HuH-7.5 (cell line): Measurements from ENCODE around the gene ATP13A5.

Source experiments
- DNase-seq: peaks from one replicate; pipeline ENCODE4 v3.0.0; 2011; ENCODE audit warnings: low spot score

ATP13A5 gene

DNA sequence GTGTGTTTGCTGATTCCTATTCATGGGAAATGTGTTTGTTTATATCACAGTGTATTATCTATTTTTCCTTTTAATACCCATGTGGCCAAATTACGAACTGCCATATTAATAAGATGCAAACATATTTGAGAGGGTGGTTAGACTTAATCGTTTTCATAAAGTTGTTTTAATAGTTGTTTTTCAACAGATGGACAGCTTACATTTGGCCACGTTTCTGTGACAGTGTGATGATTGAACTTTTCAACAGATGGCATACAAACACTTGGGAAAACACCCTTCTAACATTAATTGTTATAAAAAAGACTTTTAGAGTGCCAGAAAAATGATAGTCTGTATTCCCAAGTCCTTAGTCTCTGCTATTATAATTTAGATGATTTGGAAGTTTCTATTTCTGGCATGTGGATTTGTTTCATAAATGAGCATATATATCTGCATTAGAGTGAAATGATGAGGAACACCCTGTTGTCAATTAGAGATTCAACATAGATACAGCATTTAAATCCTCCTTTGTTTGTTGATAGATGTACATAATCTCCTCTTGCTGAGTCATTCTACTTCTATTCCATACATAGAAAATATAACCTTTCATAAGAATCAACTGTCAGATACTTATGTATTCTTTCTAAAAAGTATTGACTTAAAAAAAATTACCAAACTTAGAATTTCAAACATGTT is 124.4 kb downstream of the ATP13A5 start:
- DNase-seq, result no peak

GRCh38 chr3:193250492-193250891 is 128.1 kb downstream of the ATP13A5 start:
- DNase-seq, result no peak

DNA sequence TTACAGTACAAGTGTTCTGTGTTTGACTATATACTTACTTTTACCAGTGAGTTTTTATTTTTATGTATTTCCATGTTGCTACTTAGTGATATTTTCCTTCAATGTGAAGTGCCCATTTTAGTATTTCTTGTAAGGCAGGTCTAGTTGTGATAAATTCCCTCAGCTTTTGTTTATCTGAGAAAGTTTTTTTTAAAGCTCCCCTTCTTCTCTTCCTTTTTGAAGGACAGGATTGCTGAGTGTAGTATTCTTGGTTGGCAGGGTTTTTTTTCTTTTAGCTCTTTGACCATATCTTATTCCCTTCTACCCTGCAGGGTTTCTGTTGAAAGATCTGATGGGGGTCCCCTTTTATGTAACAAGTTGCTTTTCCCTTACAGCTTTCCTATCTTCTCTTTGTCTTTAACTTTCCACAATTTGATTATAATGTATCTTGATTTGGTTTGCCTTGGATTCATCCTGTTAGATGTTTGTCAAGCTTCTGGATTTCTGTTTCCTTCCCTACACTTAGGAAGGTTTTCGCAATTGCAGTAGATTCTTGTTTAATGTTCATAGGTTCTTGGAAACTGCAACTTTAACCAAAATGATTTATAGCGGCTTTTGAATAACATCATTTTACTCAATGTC is 129.6 kb downstream of the ATP13A5 start:
- DNase-seq, result no peak

DNA sequence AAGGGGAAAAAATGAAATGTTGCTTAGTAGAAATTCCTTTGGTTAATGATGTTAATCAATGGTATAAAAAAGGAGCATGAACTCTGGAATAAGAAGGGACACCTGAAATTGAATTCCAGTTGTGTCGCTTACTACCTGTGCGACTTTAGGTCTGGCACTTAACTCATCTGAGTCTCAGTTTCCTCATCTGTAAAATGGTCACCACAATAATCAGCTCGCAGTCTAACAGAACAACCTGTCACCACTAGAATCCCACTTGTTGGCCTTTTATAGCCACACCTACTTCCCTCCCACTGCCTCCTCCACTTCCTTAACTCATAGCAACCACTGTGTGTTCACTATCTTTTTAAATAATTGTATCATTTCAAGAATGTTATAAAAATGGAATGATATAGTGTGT is 135.0 kb downstream of the ATP13A5 start:
- no peak for DNase-seq

- no peak for DNase-seq
These were observed 136.8 kb downstream of the ATP13A5 start for GRCh38 chr3:193241716-193242115.

DNA sequence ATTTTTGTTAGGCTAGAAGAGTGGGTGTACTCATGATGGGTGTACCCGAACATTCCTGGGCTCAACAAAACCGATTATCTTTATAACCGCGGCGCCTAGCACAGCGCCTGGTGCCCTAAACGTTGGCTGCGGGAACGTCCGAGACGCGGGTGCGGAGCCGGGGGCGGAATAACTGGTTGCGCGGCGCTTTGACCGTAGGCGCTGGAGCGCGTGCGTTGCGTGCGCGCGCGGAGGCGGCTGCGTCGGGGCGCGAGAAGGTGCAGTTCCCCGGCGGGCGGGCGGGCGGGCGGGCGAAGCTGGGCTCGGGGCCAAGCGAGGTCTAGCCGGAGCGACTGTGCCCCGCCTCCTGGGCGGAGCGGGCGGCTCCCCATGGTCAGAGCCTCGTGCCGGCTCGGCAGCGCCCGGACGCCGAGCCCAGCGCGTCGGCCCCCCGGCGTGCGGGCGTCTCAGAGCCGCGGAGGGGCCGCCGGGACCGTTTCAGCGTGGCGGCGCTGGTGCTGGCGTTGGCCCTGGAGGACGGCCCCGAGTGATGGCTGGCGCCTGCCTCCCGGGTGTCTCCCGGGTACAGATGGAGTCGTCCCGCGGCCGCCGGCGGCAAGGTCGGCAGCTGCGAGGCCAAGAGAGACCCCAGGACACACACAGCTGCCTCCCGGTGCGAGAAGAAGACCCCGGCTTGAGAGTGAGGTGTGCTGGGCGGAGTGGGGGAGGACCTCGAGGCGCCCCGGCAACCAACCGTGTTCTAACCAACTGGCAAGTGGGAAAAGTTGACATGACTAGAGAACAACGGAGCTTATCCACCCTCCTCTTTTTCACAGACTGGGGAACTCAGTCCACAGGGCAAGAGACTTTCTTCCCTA is 137.5 kb downstream of the ATP13A5 start, which contains the start of gene PLAAT1:
Gene PLAAT1, plus strand, starts transcription at position 373 of the 857 bp plus-strand sequence. CDS start 14,429 bp downstream, outside the sequence.
- no peak for DNase-seq

GRCh38 chr3:193240436-193240849 is 138.1 kb downstream of the ATP13A5 start:
- DNase-seq, result no peak

GRCh38 chr3:193237030-193237429 is 141.5 kb downstream of the ATP13A5 start:
- DNase-seq, result no peak

- DNase-seq, result no peak
These were observed 142.0 kb downstream of the ATP13A5 start for GRCh38 chr3:193236599-193236998.

GRCh38 chr3:193231201-193231600 is 147.4 kb downstream of the ATP13A5 start:
- DNase-seq, result no peak

DNA sequence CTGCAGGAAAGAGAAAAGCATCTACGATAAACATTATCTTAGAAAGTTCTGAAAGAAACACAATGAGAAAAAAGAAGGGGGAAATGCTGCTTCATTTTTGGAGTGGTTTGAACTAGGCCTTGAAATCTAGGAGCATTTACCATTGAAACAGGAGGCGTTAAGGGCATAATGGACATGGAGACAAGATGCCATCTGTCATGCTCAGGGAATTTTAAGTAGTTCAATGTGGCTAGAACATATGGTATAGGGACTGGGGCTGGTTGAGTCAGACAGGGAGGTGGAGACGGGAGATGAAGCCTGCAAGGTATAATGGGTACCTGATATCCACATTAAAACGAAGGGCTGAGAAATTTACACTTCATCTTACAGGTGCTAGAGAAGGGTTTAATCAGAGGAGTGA is 147.9 kb downstream of the ATP13A5 start:
- DNase-seq, result no peak

DNA sequence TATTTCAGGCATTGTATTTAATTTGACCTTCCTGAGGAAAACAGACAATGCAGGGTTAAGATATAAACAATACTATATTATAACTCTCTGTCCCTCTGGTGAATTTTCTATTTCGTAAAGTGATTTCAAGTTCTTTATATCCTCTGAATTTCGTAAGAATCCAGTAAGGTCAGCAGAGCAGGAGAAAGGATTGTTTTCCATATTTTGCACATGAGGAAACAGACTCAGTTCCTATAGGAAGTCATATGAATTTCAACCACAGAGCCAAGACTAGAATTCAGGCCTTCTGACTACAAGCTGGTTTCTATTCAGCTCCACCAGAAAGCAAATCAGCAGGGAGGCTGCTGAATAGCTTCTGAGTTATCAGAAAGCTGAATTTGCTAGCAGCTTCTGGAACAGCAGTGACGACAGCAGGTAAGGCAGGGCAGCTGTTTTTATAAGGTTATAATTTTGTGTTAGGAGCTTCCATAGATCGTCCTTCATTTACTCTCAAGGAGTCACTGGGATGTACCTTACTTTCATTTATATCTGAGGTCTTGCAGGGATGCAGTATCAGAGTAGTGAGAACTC is 148.6 kb downstream of the ATP13A5 start:
- no peak for DNase-seq

GRCh38 chr3:193228206-193228605 is 150.3 kb downstream of the ATP13A5 start:
- DNase-seq, result no peak

- DNase-seq, result no peak
These were observed 153.0 kb downstream of the ATP13A5 start for GRCh38 chr3:193225302-193226125.
